NCI-H82 treated with DMSO at 0.1 percent for 48 hours (cell line): ENCODE measurements around the gene WDSUB1.

Experiments
- DNase-seq: peaks from one replicate; lab custom pipeline; 2025; ENCODE audit not compliant: unreplicated experiment; lab: John Stamatoyannopoulos, UW

The WDSUB1 gene

GRCh38 chr2:159285929-159286708 is at the start of gene WDSUB1:
Gene WDSUB1 (minus strand): TSS chr2:159286703. CDS start chr2:159283069, 3,634 bp downstream.
- peak; percentile 37 for DNase-seq

GRCh38 chr2:159326569-159327255 is 40.2 kb upstream of the WDSUB1 start:
- DNase-seq, result no peak

- DNase-seq, result no peak
Measured at GRCh38 chr2:159322419-159322818, 35.9 kb upstream of the WDSUB1 start.

GRCh38 chr2:159317392-159318088 is 31.0 kb upstream of the WDSUB1 start:
- DNase-seq, result no peak

GRCh38 chr2:159307942-159308341 is 21.4 kb upstream of the WDSUB1 start:
- DNase-seq, result no peak

GRCh38 chr2:159300586-159300985 is 14.1 kb upstream of the WDSUB1 start:
- DNase-seq, result no peak

GRCh38 chr2:159298967-159299366 is 12.5 kb upstream of the WDSUB1 start:
- no peak for DNase-seq

- no peak for DNase-seq
Measured at GRCh38 chr2:159297042-159297707, 10.7 kb upstream of the WDSUB1 start.

- no peak for DNase-seq
Measured at GRCh38 chr2:159292157-159292556, 5.7 kb upstream of the WDSUB1 start.

GRCh38 chr2:159290289-159290907 is 3.9 kb upstream of the WDSUB1 start:
- DNase-seq, result peak; percentile 21

GRCh38 chr2:159287733-159288132 is 1.2 kb upstream of the WDSUB1 start:
- DNase-seq, result no peak

- DNase-seq, result peak; percentile 91
Measured at GRCh38 chr2:159286709-159287441, 372 bp upstream of the WDSUB1 start.

- DNase-seq, result no peak
Measured at GRCh38 chr2:159285433-159285832, 1.1 kb downstream of the WDSUB1 start.

GRCh38 chr2:159283529-159283928 is 3.0 kb downstream of the WDSUB1 start:
- DNase-seq, result no peak

GRCh38 chr2:159281002-159281401 is 5.5 kb downstream of the WDSUB1 start:
- no peak for DNase-seq

- DNase-seq, result no peak
Measured at GRCh38 chr2:159279700-159280099, 6.8 kb downstream of the WDSUB1 start.

- no peak for DNase-seq
Measured at GRCh38 chr2:159275111-159275510, 11.4 kb downstream of the WDSUB1 start.

- DNase-seq, result no peak
Measured at GRCh38 chr2:159272156-159272555, 14.3 kb downstream of the WDSUB1 start.

GRCh38 chr2:159270744-159271379 is 15.6 kb downstream of the WDSUB1 start:
- no peak for DNase-seq

GRCh38 chr2:159267921-159268320 is 18.6 kb downstream of the WDSUB1 start:
- no peak for DNase-seq
